Mammary epithelial cell (primary cell): ENCODE measurements around the gene COL4A2.

Experiments used
- EZH2 ChIP-seq: IDR thresholded peaks from 2 replicates; pipeline ENCODE4 v1.6.1; 2012; ENCODE audit warnings: low read length, inconsistent platforms, borderline replicate concordance
- TF ChIP-seq, protein P1 (sequence below), 2 donors: IDR thresholded peaks in 1 of 2; conservative IDR thresholded peaks in 1 of 2; 2 replicates each; pipeline ENCODE4 v1.5.1; 2011 to 2012; ENCODE audit warnings: inconsistent platforms in 2 of 2, low read length in 2 of 2, mild to moderate bottlenecking in 2 of 2, control low read depth in 1 of 2, low read depth in 1 of 2; ENCODE audit not compliant: insufficient read depth in 1 of 2; ENCODE audit errors: extremely low read depth in 1 of 2

DNA sequence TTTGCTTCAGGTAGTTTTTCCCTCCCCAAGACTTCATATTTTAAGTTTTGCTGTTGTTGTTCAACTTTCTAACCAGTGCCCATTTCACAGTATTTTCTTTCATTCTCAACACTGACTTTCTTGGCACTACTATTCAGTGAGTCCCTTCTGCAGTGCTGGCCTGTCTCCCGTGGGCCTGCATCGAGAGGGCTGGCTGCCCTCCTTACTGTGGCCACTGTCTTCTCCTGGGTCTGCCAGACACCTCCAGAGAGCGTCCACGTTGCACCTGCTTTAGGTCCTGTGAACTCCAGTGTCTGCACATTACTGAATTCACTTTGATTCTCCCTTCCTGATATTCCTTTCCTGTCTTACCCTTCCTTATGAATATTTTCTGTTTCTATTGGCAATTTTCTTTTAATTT is 27.4 kb upstream of the COL4A2 start:
- TF ChIP-seq, protein P1, sequence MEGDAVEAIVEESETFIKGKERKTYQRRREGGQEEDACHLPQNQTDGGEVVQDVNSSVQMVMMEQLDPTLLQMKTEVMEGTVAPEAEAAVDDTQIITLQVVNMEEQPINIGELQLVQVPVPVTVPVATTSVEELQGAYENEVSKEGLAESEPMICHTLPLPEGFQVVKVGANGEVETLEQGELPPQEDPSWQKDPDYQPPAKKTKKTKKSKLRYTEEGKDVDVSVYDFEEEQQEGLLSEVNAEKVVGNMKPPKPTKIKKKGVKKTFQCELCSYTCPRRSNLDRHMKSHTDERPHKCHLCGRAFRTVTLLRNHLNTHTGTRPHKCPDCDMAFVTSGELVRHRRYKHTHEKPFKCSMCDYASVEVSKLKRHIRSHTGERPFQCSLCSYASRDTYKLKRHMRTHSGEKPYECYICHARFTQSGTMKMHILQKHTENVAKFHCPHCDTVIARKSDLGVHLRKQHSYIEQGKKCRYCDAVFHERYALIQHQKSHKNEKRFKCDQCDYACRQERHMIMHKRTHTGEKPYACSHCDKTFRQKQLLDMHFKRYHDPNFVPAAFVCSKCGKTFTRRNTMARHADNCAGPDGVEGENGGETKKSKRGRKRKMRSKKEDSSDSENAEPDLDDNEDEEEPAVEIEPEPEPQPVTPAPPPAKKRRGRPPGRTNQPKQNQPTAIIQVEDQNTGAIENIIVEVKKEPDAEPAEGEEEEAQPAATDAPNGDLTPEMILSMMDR (conservative IDR thresholded peaks at IDR 0.05 in 1 of 2, IDR thresholded peaks at IDR 0.05 in 1 of 2; ENCODE audit: extremely low read depth in 1 of 2, insufficient read depth in 1 of 2, low read depth in 1 of 2, low read length in 2 of 2), result no peak
- TF ChIP-seq EZH2, result no peak
